Parathyroid adenoma (tissue), 2 donors: Measurements from ENCODE around the gene KLHL29.

ENCODE experiments used
- H2AFZ ChIP-seq: fragments of 300-600 bp; sonication (generic); one replicate; pipeline ENCODE4 v1.7.0; 2017; ENCODE audit warnings: antibody characterized with exemption, mild to moderate bottlenecking
- H3K27ac ChIP-seq: fragments of 300-600 bp; sonication (generic); one replicate; pipeline ENCODE4 v1.7.0; 2017
- H3K27me3 ChIP-seq: fragments of 300-600 bp; sonication (generic); one replicate; pipeline ENCODE4 v1.7.0; 2017; ENCODE audit warnings: low read length; ENCODE audit not compliant: control insufficient read depth, insufficient read depth
- H3K36me3 ChIP-seq: fragments of 300-600 bp; sonication (generic); one replicate; pipeline ENCODE4 v1.7.0; 2017; ENCODE audit warnings: low read length; ENCODE audit not compliant: control insufficient read depth, insufficient read depth
- H3K4me1 ChIP-seq: fragments of 300-600 bp; sonication (generic); one replicate; pipeline ENCODE4 v1.7.0; 2017; ENCODE audit warnings: control low read depth
- H3K4me2 ChIP-seq: fragments of 300-600 bp; sonication (generic); one replicate; pipeline ENCODE4 v1.7.0; 2017; ENCODE audit warnings: low read length
- H3K4me3 ChIP-seq: fragments of 300-600 bp; sonication (generic); one replicate; pipeline ENCODE4 v1.7.0; 2017; ENCODE audit warnings: low read depth, low read length
- H3K79me2 ChIP-seq: fragments of 300-600 bp; sonication (generic); one replicate; pipeline ENCODE4 v1.7.0; 2017; ENCODE audit warnings: control low read depth
- H3K9ac ChIP-seq: fragments of 300-600 bp; sonication (generic); one replicate; pipeline ENCODE4 v1.7.0; 2017; ENCODE audit warnings: mild to moderate bottlenecking
- H3K9me3 ChIP-seq: fragments of 300-600 bp; sonication (generic); one replicate; pipeline ENCODE4 v1.7.0; 2017; ENCODE audit warnings: low read length; ENCODE audit not compliant: control insufficient read depth
- CTCF ChIP-seq: fragments of 300-600 bp; sonication (generic); IDR thresholded peaks from one replicate; pipeline ENCODE4 v1.7.0; 2017; ENCODE audit warnings: antibody characterized with exemption, mild to moderate bottlenecking
- donor health status: primary hyperparathyroidism.

The KLHL29 gene

GRCh38 chr2:23566241-23567142, 181.5 kb downstream of the KLHL29 start:
- peak; percentile 15 for TF ChIP-seq CTCF
- no peaks in the 10 kb centered on the region for H3K79me2 ChIP-seq
- H3K4me2 ChIP-seq = no peak overlapping the region
- no peak overlapping the region for H3K4me3 ChIP-seq
- H3K9ac ChIP-seq = no peak overlapping the region
- H3K4me1 ChIP-seq = no peaks in the 10 kb centered on the region
- no peaks in the 10 kb centered on the region for H3K27me3 ChIP-seq
- no peaks in the 10 kb centered on the region for H3K9me3 ChIP-seq
- no peak overlapping the region for H3K27ac ChIP-seq
- no peak overlapping the region for H2AFZ ChIP-seq
- no peaks in the 10 kb centered on the region for H3K36me3 ChIP-seq

- H3K79me2 ChIP-seq = no peaks in the 10 kb centered on the region
- no peak overlapping the region for H3K27ac ChIP-seq
- no peaks in the 10 kb centered on the region for H3K36me3 ChIP-seq
- H3K4me1 ChIP-seq = no peaks in the 10 kb centered on the region
- no peak overlapping the region for H3K4me2 ChIP-seq
- no peak overlapping the region for H2AFZ ChIP-seq
- no peak overlapping the region for H3K4me3 ChIP-seq
- no peak overlapping the region for H3K9ac ChIP-seq
- TF ChIP-seq CTCF = no peak
- H3K9me3 ChIP-seq = no peaks in the 10 kb centered on the region
- H3K27me3 ChIP-seq = no peaks in the 10 kb centered on the region
Observed at GRCh38 chr2:23567161-23567756, 182.3 kb downstream of the KLHL29 start.

DNA sequence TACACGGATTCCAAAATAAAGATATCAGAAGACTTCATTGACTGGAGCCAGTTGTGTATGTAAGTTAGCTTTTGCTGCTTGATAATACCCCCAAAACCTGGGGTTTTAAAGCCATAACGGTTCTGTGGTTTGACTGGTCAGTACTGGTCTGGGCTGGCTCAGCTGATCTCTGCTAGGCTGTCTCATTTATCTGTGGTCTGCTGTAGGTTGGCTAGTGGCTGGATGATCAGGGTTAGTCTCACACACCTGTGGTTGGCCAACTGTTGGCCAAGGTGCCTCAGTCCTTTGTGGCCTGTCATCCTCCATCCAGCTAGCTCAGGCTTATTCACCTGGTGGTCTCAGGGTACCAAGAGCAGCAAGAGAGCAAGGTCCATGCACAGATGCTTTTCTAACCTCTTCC, 183.2 kb downstream of the KLHL29 start:
- Histone ChIP-seq H3K4me2 (no peak overlapping the region), H3K4me3 (no peak overlapping the region), H3K27me3 (no peaks in the 10 kb centered on the region), H3K27ac (no peak overlapping the region), H3K9ac (no peak overlapping the region), H3K4me1 (no peaks in the 10 kb centered on the region), H2AFZ (no peak overlapping the region), H3K79me2 (no peaks in the 10 kb centered on the region), H3K9me3 (no peaks in the 10 kb centered on the region), H3K36me3 (no peaks in the 10 kb centered on the region)
- TF ChIP-seq CTCF = no peak

DNA sequence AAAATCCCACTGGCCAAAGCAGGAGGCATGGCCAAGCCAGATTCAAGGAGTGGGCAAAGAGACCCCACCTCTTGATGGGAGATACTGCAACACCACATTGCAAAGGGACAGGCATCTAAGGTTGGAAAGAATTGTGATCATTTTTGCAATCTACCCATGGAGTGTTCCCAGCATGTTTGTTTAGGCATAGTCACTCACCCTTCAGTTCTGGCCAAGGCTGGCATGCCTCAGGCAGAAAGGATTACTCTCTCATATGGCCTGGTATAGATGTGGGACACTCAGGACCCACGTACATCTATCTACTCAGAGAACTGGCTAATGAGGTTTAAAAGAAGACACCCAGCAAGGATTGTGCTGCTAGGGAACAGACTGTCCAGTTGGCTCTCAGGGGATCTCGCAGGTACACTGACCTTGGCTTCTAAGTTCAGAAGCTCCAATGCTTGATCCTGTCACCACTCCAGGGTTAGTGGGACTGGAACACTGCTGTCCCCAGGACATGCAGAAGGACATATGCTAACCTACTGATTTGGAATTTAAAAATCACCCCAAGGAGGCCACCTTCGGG, 183.7 kb downstream of the KLHL29 start:
- H3K4me1 ChIP-seq = no peaks in the 10 kb centered on the region
- TF ChIP-seq CTCF = no peak
- H3K4me3 ChIP-seq = no peak overlapping the region
- no peaks in the 10 kb centered on the region for H3K27me3 ChIP-seq
- H3K27ac ChIP-seq = no peak overlapping the region
- H2AFZ ChIP-seq = no peak overlapping the region
- H3K9me3 ChIP-seq = no peaks in the 10 kb centered on the region
- no peaks in the 10 kb centered on the region for H3K36me3 ChIP-seq
- no peak overlapping the region for H3K9ac ChIP-seq
- no peaks in the 10 kb centered on the region for H3K79me2 ChIP-seq
- H3K4me2 ChIP-seq = no peak overlapping the region
